CD4-positive, alpha-beta T cell (primary cell): Measurements from ENCODE around the gene KMT2B. TPM values are rescaled to one million over a fixed set of nuclear protein-coding genes. Genes with fewer than 3 reads are reported as not detected.

Experiments
- ATAC-seq: fragments of 200-7000 bp; cut with Tn5 transposase; one replicate; pipeline ENCODE4 v1.10.0; 2022; ENCODE audit warnings: mild to moderate bottlenecking; ENCODE audit not compliant: poor library complexity
- CTCF ChIA-PET: fragments of 350-600 bp; sonication (Branson Sonifier 250); formaldehyde crosslinking; loops from one replicate; lab custom pipeline; 2021; ENCODE audit warnings: antibody characterized with exemption, inconsistent platforms; lab: Charles Lee
- POLR2A ChIA-PET: fragments of 350-600 bp; sonication (Branson Sonifier 250); formaldehyde crosslinking; loops from one replicate; lab custom pipeline; 2021; ENCODE audit warnings: antibody characterized with exemption, inconsistent platforms; lab: Charles Lee
- DNase-seq, 14 experiments: peaks; one replicate each; pipeline ENCODE4 v3.0.0-alpha.2; 2013 to 2020; ENCODE audit warnings: mixed read lengths in 2 of 14
- H3K27ac ChIP-seq, 2 donors: one replicate each; pipeline versions ENCODE4 v1.5.1 to v1.7.0; 2013; ENCODE audit warnings: low read length in 2 of 2, low read depth in 1 of 2, mild to moderate bottlenecking in 1 of 2
- H3K27me3 ChIP-seq, 2 experiments: 1 replicate in 1 of 2; 2 replicates in 1 of 2; pipeline versions ENCODE4 v1.6.1 to v1.7.0; 2013; ENCODE audit warnings: low read length in 2 of 2, control low read depth in 1 of 2, mild to moderate bottlenecking in 1 of 2, moderate library complexity in 1 of 2; ENCODE audit not compliant: insufficient read depth in 2 of 2, control insufficient read depth in 1 of 2
- H3K36me3 ChIP-seq: one replicate; pipeline ENCODE4 v1.6.1; 2013; ENCODE audit warnings: low read length, control low read depth; ENCODE audit not compliant: insufficient read depth
- H3K4me1 ChIP-seq: one replicate; pipeline ENCODE4 v1.6.1; 2013; ENCODE audit warnings: low read length, control low read depth; ENCODE audit not compliant: insufficient read depth
- H3K4me3 ChIP-seq: one replicate; pipeline ENCODE4 v1.5.1; 2013; ENCODE audit warnings: mild to moderate bottlenecking, low read length, moderate library complexity
- H3K9me3 ChIP-seq, 2 experiments: 1 replicate in 1 of 2; 2 replicates in 1 of 2; pipeline versions ENCODE4 v1.6.1 to v1.7.0; 2013; ENCODE audit warnings: low read length in 2 of 2, mild to moderate bottlenecking in 2 of 2, control low read depth in 1 of 2, moderate library complexity in 1 of 2; ENCODE audit not compliant: control insufficient read depth in 1 of 2, insufficient read depth in 1 of 2
- H3K27ac Mint-ChIP-seq: one replicate; pipeline ENCODE4 v1.8.0; 2020; ENCODE audit warnings: mixed read lengths
- H3K27me3 Mint-ChIP-seq: one replicate; pipeline ENCODE4 v1.8.0; 2021; ENCODE audit warnings: mixed read lengths
- H3K36me3 Mint-ChIP-seq: one replicate; pipeline ENCODE4 v1.8.0; 2021; ENCODE audit warnings: low read depth, mixed read lengths
- H3K4me1 Mint-ChIP-seq: one replicate; pipeline ENCODE4 v1.8.0; 2021; ENCODE audit warnings: low read depth, mixed read lengths
- H3K4me3 Mint-ChIP-seq: one replicate; pipeline ENCODE4 v1.8.0; 2020; ENCODE audit warnings: mild to moderate bottlenecking, mixed read lengths
- H3K9me3 Mint-ChIP-seq: one replicate; pipeline ENCODE4 v1.8.0; 2020; ENCODE audit warnings: mixed read lengths
- intact Hi-C, 2 experiments: fragments of 100-400 bp; cut with DNase I in 1 of 2; cut with micrococcal nuclease in 1 of 2; formaldehyde crosslinking; loops; one replicate each; pipeline versions ENCODE4 v1.15.1 to v1.9.0; 2023 to 2025; cut with DNase I, micrococcal nuclease
- total RNA-seq, 174 experiments: library from RNA in 2 of 174; stranded (reverse) in 2 of 174; gene quantifications; one replicate each; pipeline ENCODE4 v1.2.3 and lab custom pipeline; 2021 to 2026
- TF ChIP-seq, protein P1 (sequence below): fragments of 200-600 bp; IDR thresholded peaks from one replicate; pipeline ENCODE4 v1.8.0; 2022; ENCODE audit warnings: antibody characterized with exemption, mild to moderate bottlenecking

KMT2B gene
- total RNA-seq, 2 experiments from 2014 or later, result 59.4 to 59.7 TPM

DNA sequence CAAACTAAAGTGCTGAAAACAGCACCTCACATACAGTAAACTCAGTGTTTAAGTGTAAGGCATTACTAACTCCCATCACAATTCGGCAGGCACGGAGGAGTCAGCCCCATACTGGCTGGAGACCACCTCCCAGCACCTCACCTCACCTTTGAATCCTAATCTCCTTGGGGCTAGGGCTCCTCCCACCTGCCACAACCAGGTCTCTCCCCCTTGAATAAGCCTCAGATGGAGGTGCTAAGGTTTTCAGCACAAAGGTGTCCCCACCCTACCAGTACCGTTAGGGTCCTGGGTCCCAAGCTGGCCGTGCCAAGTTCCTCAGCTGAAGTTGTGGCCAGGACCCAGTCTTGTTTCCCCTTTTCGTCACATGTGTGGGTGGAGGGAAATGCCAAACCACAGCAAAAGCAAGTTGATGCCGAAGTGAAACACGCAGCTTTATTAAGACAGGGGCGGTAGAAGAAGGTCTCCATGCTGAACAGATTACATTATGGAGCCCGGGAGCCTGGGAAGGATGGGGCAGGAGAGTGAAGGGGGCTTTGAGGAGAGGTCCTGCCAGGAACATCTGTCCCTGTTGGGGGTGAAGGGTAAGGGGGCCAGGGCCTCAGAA lies 24.4 kb downstream of the KMT2B start, which contains the start of gene IGFLR1:
Gene IGFLR1 (minus strand): TSS at position 332 of the 604 bp plus-strand sequence. CDS start 1,272 bp downstream, outside the sequence.
- ChIA-PET POLR2A (interaction anchor here (0.6 to 1.5 kb wide), 11 partner anchors 22 to 531 kb away, joined by 3 to 10 read pairs (median 3); partner anchors contain the start of genes KMT2B, POLR2I and TBCB), CTCF (interaction anchor here (0.8 kb wide), 1 partner anchor 29 kb away, joined by 3 read pairs; no protein-coding TSS in a partner anchor)
- no peaks in the 10 kb centered on the region for H3K9me3 ChIP-seq
- Mint-ChIP-seq H3K27me3 (no peaks in the 10 kb centered on the region), H3K9me3 (no peaks in the 10 kb centered on the region), H3K27ac (peak within 1 kb of the TSS; percentile 98), H3K36me3 (peaks cover 42% of the 10 kb centered on the region), H3K4me1 (peaks cover 52% of the 10 kb centered on the region), H3K4me3 (peak within 1 kb of the TSS; percentile 84)
- peak within 1 kb of the TSS; percentile 91 for H3K4me3 ChIP-seq
- intact Hi-C loops, result loop anchor here (5.0 to 10.0 kb wide), 2 partner anchors 95 to 373 kb away; partner anchors contain the start of genes COX6B1 (in 1 of the 2), OVOL3 (in 1 of the 2), POLR2I (in 1 of the 2) and TBCB (in 1 of the 2)
- peak within 1 kb of the TSS; percentile 79 to 92 for H3K27ac ChIP-seq
- no peaks in the 10 kb centered on the region for H3K27me3 ChIP-seq
- ATAC-seq, result no peak
- peaks cover 20% of the 10 kb centered on the region for H3K36me3 ChIP-seq
- peaks cover 69% of the 10 kb centered on the region for H3K4me1 ChIP-seq
- TF ChIP-seq, protein P1, sequence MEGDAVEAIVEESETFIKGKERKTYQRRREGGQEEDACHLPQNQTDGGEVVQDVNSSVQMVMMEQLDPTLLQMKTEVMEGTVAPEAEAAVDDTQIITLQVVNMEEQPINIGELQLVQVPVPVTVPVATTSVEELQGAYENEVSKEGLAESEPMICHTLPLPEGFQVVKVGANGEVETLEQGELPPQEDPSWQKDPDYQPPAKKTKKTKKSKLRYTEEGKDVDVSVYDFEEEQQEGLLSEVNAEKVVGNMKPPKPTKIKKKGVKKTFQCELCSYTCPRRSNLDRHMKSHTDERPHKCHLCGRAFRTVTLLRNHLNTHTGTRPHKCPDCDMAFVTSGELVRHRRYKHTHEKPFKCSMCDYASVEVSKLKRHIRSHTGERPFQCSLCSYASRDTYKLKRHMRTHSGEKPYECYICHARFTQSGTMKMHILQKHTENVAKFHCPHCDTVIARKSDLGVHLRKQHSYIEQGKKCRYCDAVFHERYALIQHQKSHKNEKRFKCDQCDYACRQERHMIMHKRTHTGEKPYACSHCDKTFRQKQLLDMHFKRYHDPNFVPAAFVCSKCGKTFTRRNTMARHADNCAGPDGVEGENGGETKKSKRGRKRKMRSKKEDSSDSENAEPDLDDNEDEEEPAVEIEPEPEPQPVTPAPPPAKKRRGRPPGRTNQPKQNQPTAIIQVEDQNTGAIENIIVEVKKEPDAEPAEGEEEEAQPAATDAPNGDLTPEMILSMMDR, result no peak
- DNase-seq, result peak; percentile 43 to 89 (median 56)

DNA sequence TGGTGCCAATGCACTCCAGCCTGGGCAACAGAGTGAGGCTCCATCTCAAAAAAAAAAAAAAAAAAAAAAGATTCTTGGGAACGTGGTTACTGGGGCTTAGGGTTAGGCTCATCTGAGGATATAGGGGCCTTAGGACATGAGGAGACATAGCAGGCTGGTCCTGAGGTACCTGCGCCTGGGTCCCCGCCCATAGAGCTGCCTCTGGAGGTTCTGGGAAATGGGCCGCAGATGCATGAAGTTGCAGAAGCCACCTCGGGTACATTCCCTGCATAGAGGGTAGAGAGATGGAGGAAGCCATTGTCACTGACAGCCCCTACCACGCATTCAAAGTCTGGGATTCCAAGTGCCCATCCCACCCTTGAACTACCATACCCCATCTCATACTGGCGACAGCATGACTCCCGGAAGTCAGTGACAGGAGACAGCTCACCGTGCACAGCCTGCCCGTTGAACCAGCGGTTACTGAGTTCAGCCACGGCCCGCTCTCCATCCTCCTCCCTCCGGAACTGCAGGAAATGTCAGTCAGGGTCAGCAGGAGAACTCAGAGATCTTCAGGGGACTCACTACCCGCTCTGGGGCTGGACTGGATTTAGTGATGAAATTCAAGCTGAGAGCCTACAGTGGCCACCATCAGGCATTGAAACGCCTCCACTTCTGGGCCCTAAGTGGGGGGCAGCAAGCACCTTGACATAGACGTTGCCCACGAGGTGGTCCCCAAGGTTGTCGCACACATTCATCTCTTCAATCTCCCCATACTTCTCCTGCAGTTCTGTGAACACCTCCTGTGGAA lies 26.0 kb downstream of the KMT2B start:
- DNase-seq, result no peak
- Mint-ChIP-seq H3K36me3 (peaks cover 38% of the 10 kb centered on the region), H3K4me1 (peaks cover 56% of the 10 kb centered on the region), H3K27me3 (no peaks in the 10 kb centered on the region), H3K4me3 (peak overlapping the region; percentile 94), H3K27ac (peak overlapping the region; percentile 98), H3K9me3 (no peaks in the 10 kb centered on the region)
- Histone ChIP-seq H3K9me3 (no peaks in the 10 kb centered on the region), H3K4me3 (peak overlapping the region; percentile 80), H3K27me3 (no peaks in the 10 kb centered on the region), H3K4me1 (peaks cover 73% of the 10 kb centered on the region), H3K27ac (peak overlapping the region; percentile 29 to 98), H3K36me3 (peaks cover 5% of the 10 kb centered on the region)
- POLR2A ChIA-PET, result interaction anchor here (1.0 to 2.2 kb wide), 12 partner anchors 9 to 311 kb away, joined by 3 to 23 read pairs (median 8); partner anchors contain the start of genes ALKBH6, COX6B1, HSPB6 and KMT2B
- intact Hi-C loops, result loop anchor here (2.0 to 10.0 kb wide), 4 partner anchors 27 to 371 kb away; partner anchors contain the start of genes COX6B1 (in 1 of the 2), OVOL3 (in 1 of the 2), POLR2I (in 1 of the 2) and TBCB (in 1 of the 2)
- no peak for ATAC-seq
- CTCF ChIA-PET, result interaction anchor here (0.6 to 0.9 kb wide), 2 partner anchors 21 to 187 kb away, joined by 3 read pairs; no protein-coding TSS in a partner anchor
- TF ChIP-seq, protein P1, result no peak
